GM19239 (cell line): ENCODE data around the gene MOV10.
A peak's percentile ranks its signal among the peaks of the same experiment; 100 is the strongest.
"Not testable (repeated sequence)": the region's sequence is repeated elsewhere in the genome, so short reads cannot be mapped to it uniquely, and the experiment has no call there.

Experiments used
- DNase-seq: peaks from one replicate; pipeline ENCODE4 v3.0.0; 2011; ENCODE audit warnings: low spot score; ENCODE audit not compliant: insufficient read length
- FAIRE-seq: peaks from 2 replicates; lab custom pipeline; 2011; peaks lifted over from hg19 to GRCh38; lab: Jason Lieb, UNC

Gene MOV10

DNA sequence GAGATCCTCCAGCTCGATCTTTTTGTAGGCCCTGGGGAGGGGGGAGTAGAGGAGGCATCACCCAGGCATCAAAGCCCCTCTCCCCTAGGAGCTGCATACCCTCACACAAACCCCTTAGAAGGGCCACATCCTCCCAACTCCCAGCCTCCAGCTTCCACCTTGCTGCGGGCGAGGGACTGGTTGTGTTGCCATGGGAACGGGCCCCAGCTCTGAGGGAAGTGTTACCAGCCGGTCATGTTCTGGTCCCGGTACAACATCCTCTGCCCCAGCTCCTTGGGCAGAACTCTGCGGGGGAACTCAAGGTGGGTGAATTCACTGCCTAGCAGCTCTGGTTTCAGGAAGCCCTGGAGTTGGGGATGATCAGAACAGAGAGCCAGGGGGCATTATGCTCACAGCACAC, 36.6 kb downstream of the MOV10 start:
- no peak for DNase-seq
- no peak for FAIRE-seq

DNA sequence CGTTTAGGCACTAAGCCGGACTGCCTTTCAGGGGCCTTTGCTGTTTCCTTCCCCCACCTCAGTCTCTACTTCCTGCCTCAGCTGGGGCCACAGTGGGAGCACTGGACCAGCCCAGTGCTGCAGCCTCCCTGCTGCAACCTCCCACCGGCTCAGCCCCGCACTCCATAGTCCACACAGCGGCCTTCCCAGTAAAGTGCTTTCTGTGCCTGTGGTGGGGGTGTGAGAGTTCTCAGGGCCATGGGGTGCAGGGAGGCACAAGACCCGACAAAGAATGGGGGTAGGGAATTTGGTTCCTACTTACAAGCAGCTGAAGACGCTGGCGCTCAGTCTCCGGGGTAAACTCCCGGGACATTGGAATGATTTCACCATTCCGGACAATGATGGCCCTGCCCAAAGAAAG, 37.2 kb downstream of the MOV10 start:
- FAIRE-seq (no peak), DNase-seq (no peak)

DNA sequence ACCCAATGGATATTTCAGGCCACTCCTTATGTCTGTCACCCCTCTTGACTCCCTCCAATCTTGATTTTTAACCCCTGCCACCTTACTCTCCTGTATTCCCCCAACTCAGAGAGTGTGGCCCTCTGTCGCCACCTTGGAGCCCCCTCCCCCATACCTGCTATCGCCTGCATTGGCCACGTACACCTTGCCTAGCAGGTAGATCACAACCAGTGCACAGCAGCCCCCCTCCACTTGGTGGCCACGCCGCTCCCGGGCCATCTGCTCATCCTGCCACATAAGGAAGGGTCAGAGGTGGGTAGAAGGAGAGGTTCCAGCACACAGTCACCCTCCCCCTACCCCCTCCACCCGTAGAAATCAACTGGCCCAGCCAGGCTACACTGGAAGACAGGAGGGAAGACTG, 37.7 kb downstream of the MOV10 start:
- DNase-seq (no peak), FAIRE-seq (no peak)

DNA sequence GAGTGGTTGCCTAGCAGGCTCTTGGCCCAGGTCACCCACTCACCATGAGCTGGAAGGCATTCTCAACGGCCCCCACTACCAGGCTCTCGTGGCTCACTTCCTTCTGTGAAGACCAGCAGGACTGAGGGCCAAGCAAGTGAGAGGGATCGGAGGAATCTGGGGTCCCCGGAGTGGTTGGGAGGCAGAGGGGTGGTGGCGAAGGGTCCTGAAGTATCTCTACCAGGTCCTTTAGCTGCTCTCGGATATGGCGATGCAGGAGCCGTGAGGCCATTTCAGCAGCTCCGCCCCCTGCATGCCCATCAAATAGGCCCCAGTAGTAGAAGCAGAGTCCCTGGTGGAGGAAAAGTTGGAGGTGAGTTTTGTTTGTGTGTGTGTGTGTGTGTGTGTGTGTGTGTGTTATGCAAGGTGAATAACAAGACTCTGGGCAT, 38.3 kb downstream of the MOV10 start:
- no peak for FAIRE-seq

DNA sequence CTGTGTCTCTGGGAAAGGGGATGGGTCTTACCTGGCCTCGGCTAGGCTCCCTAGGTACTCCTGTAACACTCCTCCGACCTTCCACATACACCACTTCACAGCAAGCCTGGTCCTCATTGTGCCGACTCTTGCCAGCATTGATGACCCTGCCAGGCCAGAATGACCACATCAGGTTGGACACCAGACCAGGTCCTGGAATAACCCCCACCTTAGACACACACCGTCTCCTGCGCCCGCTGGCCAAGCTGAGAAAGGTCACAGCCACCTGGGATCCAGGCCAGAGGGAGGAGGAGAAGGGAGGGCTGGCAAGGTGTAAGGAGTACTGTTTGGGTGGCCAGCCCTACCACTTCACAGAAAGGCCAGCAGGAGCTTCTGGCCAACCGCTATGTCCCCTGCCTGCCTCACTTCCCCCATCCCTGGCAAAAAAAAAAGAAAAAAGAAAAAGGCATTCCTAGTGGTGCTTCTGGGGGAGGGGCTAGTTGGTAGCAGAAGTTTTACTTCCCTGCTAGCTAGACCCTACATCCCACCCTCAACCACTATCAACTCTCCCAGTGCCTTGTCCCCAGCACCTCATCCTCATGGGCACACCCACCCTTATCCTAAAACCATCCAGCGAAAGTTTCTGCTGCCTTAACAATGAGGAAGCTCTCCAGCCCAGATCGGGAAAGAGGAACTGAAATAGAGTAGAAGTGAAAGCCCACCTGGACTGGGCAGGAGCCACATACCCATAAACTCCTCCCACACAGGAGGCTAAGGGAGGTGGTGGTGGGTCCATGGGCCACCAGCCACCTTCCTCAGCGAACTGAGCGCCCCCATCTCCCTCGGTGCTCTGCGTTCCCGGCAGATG, 39.2 kb downstream of the MOV10 start:
- peak; percentile 64 for DNase-seq
- peak; percentile 72 for FAIRE-seq

More for the DNA sequence above, 38.3 kb downstream of the MOV10 start:
- DNase-seq: no peak

DNA sequence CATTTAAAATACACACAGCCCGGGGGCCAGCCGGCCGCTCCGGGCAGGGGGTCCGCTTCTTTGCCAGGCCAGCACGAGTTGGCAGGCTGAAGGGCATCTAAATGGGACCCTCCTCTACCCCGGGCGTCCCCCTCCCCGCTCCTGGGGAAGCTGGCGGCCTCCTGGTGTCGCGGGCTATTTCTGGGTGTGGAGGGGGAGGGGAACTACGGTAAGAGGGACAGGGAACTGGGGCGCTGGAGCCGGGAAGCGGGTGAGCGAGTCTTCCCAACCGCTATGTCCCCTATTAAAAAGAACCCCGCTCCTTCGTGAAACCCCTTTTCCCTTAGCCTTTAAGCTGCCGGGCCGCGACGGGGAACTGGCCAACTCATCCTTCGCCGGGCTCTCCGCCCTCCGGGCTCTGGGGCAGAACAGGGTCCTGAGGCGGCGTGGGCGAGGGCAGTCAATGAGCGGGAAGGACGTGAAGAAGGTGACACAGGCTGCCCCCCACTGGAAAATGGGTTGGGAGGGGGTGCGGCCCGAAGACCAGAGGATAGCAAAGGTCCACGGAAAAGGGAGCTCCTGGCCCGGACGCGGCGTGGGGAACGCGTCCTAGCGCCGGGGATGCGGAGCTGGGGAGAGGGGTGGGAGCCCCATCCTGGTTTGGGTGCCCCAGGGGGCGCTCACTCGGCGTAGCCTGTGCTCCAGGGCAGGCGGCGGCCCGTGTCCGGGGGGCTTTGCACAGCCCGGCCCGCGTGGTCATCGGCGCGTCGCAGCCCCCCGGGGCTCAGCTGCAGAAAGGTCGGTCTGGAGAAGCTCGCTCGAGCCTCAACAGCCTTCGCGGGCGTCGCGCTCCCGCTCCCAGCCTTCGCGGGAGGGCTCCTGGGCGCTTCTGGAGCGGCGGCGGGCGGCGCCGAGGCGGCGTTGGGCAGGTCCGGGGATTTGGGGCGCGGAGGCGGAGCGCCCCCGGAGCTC, 40.1 kb downstream of the MOV10 start:
- DNase-seq (no peak), FAIRE-seq (no peak)

DNA sequence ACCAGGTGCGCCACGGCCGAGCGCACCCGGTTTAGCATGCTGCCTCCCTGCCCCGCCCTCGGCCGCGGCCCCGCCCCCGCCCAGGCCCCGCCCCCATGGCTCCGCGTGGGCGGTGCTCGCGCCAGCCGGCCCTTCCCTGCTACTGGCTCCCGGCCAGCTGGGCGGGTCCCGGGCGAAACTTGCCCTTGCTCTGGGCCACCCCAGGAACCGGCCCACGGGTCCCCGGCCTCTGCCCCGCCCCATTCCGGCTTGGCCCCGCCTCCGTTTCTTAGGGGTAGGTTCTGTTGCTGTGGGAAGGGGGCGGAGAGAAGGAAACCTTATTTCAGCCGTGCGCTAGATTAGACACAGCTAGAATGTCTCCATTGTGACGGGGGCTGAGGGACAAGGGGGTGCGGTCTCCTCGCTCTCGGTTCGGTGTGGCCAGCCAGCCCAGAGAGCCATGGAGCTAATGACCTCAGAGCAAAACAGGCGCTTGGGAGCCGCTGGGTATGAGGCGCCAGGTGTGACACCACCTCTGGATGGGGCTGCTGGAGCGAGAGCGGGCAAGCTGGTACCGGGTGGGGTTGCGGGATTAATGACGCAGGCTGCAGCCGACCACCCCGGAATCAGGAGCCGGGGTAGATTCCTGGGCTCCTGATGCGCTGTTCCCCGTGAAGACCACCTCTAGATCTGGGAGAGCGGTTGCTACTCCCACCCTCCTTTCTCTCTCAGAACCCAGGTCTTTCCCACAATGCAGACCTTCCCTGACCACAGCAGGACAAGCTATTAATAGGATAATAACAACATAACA, 41.0 kb downstream of the MOV10 start, which contains the start of gene PPM1J:
PPM1J (minus strand) TSS at position 69 of the 790 bp plus-strand sequence; CDS start at position 38, 31 bp downstream.
- peak; percentile 84 for FAIRE-seq

DNA sequence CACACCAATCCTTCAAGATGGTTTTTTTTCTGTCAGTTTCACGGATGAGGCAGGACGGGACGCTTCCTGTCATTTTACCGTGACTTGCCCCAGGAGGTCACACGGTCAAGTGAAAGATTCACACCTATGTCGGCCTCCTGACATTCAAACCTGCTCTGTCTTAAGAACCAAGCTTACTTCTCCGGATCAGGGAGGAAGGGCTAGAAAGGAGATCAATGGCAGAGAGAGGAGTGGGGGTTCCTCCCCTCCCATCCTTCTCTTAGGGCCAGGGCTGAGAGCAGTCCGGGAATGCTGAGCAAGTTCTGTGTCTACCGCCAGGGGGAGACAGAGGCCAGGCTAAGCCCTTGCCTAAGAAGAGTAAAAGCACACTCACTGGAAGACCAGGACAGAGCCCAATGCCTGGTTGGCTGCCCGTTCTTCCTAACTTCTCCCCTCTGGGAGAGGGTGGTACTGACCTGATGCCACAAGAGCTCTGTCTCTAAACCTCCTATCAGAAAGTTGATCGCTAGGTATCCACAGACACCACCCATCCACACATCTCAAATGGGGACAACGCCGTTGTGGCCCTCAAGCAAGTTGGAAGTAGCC, 41.8 kb downstream of the MOV10 start:
- peak; percentile 94 for FAIRE-seq

More for the DNA sequence above, 41.0 kb downstream of the MOV10 start, which contains the start of gene PPM1J:
- DNase-seq: peak; percentile 96

DNA sequence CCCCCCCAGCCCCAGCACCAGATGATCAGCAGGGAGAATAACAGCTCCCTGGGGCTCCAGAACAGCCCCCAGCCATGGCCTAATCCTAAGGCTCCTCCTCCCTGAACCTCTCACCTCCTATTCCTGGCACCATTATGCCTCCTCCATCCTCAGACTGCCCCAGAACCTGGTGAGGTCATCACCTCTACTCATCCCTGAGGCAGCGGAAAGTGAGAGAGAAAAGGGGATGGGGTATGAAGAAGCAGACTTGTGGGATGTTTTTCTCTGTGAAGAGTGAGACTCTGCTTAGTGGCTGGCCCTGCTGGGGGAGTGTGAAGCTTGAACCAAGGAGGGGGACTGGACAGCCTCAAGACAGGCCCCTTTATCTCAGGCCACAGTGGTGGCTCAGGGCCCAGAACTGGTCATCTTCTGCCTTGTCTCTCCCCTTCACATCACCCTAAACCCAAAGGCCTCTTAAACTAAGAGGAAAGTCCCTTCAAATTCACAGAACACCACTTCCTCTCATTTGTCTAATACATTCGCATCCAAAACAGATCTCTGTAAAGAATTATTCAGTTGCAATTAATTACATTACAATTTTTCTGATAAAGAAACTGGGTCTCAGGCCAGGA, 42.9 kb downstream of the MOV10 start:
- no peak for FAIRE-seq

More for the DNA sequence above, 41.8 kb downstream of the MOV10 start:
- peak; percentile 82 for DNase-seq

DNA sequence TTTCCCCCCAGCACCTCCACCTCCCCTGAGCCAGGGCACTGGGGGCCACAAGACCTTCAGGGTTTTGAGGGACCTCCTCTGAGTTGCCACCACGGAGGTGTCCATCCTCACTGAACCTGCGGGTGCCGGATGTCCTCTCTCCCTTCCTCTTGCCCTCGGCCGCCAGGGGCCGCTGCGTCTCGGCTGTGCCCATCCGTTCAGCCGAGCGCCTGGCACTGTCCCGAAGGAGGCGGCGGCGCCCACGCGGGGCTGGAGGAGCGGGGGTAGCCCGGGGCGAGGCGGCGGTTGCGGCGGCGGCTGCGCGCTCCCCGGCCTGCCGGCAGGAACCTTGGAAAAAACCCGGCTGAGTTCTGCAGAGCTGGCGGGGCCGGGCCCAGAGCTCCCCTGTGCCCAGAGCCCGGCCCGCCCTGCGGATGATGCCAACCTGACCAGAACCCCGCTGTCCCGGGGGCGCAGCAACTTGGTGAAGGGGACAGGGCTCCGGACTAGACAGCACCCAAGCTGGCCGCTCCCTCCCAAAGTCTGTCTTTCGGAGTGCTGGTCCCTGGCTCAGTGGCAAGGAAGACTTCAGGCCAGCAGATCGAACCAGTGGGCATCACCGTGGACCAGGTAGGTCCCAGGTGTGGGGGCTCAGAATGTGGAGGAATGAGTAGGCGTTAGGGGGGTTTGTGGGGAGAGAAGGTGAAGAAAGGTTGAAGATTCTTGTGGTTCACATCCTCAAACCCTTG, 44.4 kb downstream of the MOV10 start:
- FAIRE-seq: no peak
- DNase-seq: peak; percentile 71

More for the DNA sequence above, 42.9 kb downstream of the MOV10 start:
- no peak for DNase-seq

DNA sequence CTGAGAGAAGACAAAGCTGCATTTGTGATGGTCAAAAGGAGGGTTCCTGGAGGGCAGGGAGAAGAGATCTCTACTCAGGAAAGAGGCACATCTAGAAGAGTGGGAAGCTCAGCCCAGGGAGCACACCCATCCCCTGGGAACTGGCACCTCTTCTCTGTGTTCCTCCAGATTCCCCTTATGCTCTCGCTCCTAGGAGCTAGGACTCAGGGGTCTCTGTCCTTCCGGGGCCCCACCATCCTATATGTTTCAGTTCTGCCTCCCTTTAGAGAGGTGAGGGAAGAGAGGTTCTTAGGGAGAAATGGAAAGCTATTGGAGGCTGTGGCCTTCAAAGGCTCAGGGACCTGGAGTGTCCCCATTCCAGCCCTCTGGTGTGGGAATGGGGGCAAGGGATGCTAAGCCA, 45.2 kb downstream of the MOV10 start:
- FAIRE-seq (no peak), DNase-seq (no peak)

DNA sequence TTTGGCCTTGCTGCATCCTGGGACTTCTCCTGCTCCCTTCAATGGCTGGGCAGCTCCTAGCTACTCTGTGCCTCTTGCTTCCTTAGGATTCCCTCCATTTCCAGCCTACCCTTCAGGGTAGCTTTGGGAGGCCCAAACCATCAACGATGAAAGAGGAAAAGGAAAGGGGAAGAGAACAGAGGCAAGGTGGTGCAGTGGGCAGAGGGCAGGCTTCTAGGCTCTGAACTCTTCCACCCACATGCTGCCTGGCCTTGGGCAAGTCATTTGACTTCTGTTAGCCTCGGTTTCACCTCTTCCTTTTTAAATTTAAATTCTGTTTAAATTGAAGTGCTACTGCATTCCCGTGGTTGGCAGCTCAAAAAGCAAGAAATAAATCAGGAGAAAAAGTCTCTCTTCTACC, 46.3 kb downstream of the MOV10 start:
- no peak for DNase-seq
- no peak for FAIRE-seq

DNA sequence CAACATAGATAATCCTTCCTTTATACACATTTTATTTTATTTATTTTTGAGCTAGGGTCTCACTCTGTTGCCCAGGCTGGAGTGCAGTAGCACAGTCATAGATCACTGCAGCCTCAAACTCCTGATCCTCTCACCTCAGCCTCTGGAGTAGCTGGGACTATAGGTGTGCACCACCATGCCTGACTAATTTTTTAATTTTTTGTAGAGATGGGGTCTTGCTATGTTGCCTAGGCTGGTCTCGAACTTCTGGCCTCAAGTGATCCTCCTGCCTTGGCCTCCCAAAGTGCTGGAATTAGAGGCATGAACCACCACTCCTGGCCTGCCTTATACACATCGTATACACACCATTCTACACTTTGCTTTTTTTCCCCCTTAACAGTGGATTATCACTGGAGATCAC, 46.8 kb downstream of the MOV10 start:
- not testable (repeated sequence) for DNase-seq, FAIRE-seq

DNA sequence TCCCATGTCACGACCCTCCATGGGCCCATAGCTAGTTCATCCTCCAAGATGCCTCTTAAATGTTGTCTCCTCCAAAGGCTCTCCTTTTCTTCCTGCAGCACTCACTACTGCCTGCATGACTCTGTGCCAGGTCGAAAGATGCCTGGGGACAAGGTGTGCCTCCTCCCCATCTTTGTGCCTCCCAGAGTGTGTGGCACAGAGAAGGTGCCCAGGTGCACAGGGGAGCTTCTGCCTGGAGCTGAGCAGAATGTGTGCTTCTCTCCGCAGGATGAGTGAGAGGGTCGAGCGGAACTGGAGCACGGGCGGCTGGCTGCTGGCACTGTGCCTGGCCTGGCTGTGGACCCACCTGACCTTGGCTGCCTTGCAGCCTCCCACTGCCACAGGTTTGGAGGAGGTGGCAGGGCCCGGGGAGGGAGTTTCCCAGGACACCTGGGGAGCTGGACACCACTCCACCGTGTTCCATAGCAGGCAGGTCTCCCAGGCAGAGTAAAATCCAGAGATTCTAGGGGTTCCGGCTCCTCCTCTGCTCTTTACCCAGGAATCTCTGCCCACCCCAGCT, 47.6 kb downstream of the MOV10 start:
- DNase-seq: no peak

DNA sequence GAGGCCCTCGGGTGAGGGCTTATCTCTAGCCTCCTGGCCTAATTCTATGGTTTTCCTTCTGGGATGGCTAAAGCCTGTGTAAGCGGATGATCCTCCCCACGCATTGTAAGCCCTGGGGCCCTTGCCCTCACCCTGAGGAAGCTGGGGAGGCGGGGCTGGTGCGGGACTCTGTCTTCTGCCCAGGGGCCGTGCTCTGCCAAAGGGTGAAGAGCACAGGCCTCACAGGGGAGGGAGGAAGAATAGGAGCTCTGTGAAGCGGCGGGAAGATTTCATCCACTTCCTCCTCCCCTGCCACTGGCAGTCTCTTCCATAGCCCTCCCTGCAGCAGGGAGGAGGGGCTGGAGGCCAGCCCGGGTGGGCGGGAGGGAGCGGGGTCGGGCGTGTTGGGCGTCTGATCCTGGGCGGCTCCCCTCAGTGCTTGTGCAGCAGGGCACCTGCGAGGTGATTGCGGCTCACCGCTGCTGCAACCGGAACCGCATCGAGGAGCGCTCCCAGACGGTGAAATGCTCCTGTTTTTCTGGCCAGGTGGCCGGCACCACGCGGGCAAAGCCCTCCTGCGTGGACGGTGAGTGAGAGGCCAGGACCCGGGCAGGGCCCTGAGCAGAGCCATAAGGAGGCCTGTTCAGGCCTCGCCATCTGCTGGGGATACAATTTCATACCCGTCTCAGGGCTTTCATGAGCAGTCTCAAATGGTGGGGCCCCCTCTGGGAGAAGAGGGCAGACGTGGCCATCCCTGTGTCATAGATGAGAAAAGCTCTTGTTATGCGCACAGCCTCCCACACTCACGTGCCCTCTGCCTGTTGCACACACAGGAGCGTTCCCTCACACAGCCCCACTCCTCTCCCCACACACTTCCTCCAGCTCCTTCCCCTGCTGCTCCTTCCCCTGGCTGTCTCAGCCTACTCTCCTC, 48.4 kb downstream of the MOV10 start:
- FAIRE-seq: no peak
- DNase-seq: no peak

More for the DNA sequence above, 47.6 kb downstream of the MOV10 start:
- FAIRE-seq: no peak

DNA sequence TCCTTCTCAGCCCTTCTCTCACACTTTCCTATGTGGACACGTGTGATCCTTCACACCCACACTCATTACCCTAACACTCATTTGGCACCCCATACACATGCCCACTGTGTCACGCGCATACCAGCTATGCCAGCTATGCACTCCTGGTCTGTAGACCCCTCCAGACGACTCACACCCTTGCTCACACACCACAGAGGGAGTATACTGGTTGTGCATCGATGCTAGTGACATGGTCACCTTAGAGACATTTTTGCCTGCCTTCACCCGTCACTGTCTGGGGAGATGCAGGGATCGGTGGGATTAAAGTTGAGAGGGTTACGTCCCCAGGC, 49.0 kb downstream of the MOV10 start:
- FAIRE-seq: no peak
- no peak for DNase-seq

DNA sequence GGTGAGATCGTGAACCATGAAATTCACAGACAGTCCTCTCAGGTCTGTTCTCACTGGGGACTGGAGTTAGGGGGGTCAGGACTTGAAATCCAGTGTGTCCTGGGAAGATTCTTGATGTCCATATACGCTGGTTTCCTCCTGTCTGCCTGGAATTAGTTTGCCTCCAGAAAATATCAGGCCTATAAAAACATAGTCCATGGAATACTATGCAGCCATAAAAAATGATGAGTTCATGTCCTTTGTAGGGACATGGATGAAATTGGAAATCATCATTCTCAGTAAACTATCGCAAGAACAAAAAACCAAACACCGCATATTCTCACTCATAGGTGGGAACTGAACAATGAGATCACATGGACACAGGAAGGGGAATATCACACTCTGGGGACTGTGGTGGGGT, 49.8 kb downstream of the MOV10 start:
- not testable (repeated sequence) for DNase-seq, FAIRE-seq
